HepG2 (cell line): Measurements from ENCODE around the gene ANG. TPM values are rescaled to one million over a fixed set of nuclear protein-coding genes. Genes with fewer than 3 reads are reported as not detected.
A peak's percentile ranks its signal among the peaks of the same experiment; 100 is the strongest.

ENCODE experiments used
- ATAC-seq: fragments of 200-7000 bp; cut with Tn5 transposase; 3 replicates; pipeline ENCODE4 v1.9.1; 2020; ENCODE audit warnings: mild to moderate bottlenecking, moderate library complexity
- BruUV-seq: library from RNA; stranded (reverse); fragments of 400-500 nt; replicated peaks from 2 replicates; lab custom pipeline; 2021; lab: Mats Ljungman, UMichigan
- CTCF ChIA-PET: fragments of 300-600 bp; formaldehyde crosslinking; extraction: SDS; loops from one replicate; lab custom pipeline; 2021; ENCODE audit warnings: low total read pairs, inconsistent platforms, low intra/inter-chr PET ratio; lab: Yijun Ruan, JAX
- POLR2A ChIA-PET: fragments of 350-600 bp; sonication (Branson Sonifier 250); formaldehyde crosslinking; loops from one replicate; lab custom pipeline; 2020; ENCODE audit warnings: antibody characterized with exemption, inconsistent platforms; lab: Yijun Ruan, JAX
- DNase-seq: peaks from one replicate; pipeline ENCODE4 v3.0.0-alpha.2; 2015; ENCODE audit warnings: low spot score
- FAIRE-seq: peaks from 3 replicates; lab custom pipeline; 2011; peaks lifted over from hg19 to GRCh38; lab: Jason Lieb, UNC
- H2AFZ ChIP-seq: one replicate; pipeline ENCODE4 v1.6.1; 2011; ENCODE audit warnings: low read length, inconsistent platforms
- H3K27ac ChIP-seq: fragments of 300-600 bp; 3 replicates; pipeline ENCODE4 v1.8.0; 2011; ENCODE audit warnings: mixed run types, mild to moderate bottlenecking, mixed read lengths, low read length, inconsistent platforms; ENCODE audit not compliant: insufficient read depth; ENCODE audit errors: extremely low read length
- H3K27me3 ChIP-seq, 2 experiments: fragments of 200-600 bp in 1 of 2; 2 replicates in 1 of 2; 3 replicates in 1 of 2; pipeline versions ENCODE4 v1.6.0 to v1.8.0; 2011; ENCODE audit warnings: low read length in 2 of 2, mild to moderate bottlenecking in 2 of 2, moderate library complexity in 2 of 2, inconsistent platforms in 1 of 2; ENCODE audit not compliant: insufficient read depth in 2 of 2, control insufficient read depth in 1 of 2
- H3K36me3 ChIP-seq, 2 experiments: fragments of 200-600 bp in 1 of 2; replicated peaks in 1 of 2; 2 replicates in 1 of 2; 3 replicates in 1 of 2; pipeline versions ENCODE4 v1.5.1 to v1.8.0; 2011; ENCODE audit warnings: low read length in 2 of 2, inconsistent platforms in 1 of 2; ENCODE audit not compliant: insufficient read depth in 2 of 2, control insufficient read depth in 1 of 2
- H3K4me1 ChIP-seq: 2 replicates; pipeline ENCODE4 v1.5.1; 2012; ENCODE audit warnings: low read length, inconsistent platforms; ENCODE audit not compliant: insufficient read depth
- H3K4me2 ChIP-seq: 2 replicates; pipeline ENCODE4 v1.6.0; 2011; ENCODE audit warnings: low read depth, low read length, inconsistent platforms
- H3K4me3 ChIP-seq, 3 experiments: fragments of 200-600 bp in 1 of 3; sonication (generic), shearing (Covaris generic) in 1 of 3; replicated peaks in 1 of 3; 2 replicates each; pipeline ENCODE4 v1.5.1; 2011 to 2016; ENCODE audit warnings: low read length in 3 of 3, inconsistent platforms in 2 of 3, low read depth in 2 of 3, mild to moderate bottlenecking in 2 of 3, control low read depth in 1 of 3, mixed read lengths in 1 of 3; ENCODE audit not compliant: insufficient read depth in 1 of 3
- H3K79me2 ChIP-seq: one replicate; pipeline ENCODE4 v1.6.1; 2011; ENCODE audit warnings: low read length, inconsistent platforms; ENCODE audit not compliant: insufficient read depth
- H3K9ac ChIP-seq: 2 replicates; pipeline ENCODE4 v1.6.0; 2011; ENCODE audit warnings: mild to moderate bottlenecking, low read depth, low read length, inconsistent platforms; ENCODE audit not compliant: insufficient read depth
- H3K9me3 ChIP-seq: 2 replicates; pipeline ENCODE4 v1.5.1; 2012; ENCODE audit warnings: mild to moderate bottlenecking, low read length
- H4K20me1 ChIP-seq: 2 replicates; pipeline ENCODE4 v1.6.0; 2011; ENCODE audit warnings: inconsistent platforms, mild to moderate bottlenecking, low read length, moderate library complexity; ENCODE audit not compliant: insufficient read depth
- BHLHE40 ChIP-seq: IDR thresholded peaks from 2 replicates; pipeline ENCODE4 v1.6.1; 2011; ENCODE audit warnings: low read length, improper control_type of control experiment
- KLF13 ChIP-seq: sonication (generic); formaldehyde crosslinking; IDR thresholded peaks from 2 replicates; pipeline ENCODE4 v1.4.0; 2020; ENCODE audit warnings: mild to moderate bottlenecking, missing genetic modification reagents
- KLF6 ChIP-seq: IDR thresholded peaks from 2 replicates; pipeline ENCODE4 v1.8.0; 2016; ENCODE audit warnings: missing biosample characterization, missing genetic modification reagents
- SMAD3 ChIP-seq: sonication (generic); formaldehyde crosslinking; IDR thresholded peaks from 2 replicates; pipeline ENCODE4 v1.4.0; 2020; ENCODE audit warnings: missing genetic modification reagents
- ZNF678 ChIP-seq: sonication (generic); formaldehyde crosslinking; IDR thresholded peaks from 2 replicates; pipeline ENCODE4 v1.4.0; 2020; ENCODE audit warnings: mild to moderate bottlenecking, missing genetic modification reagents
- WGBS: methylation state at CpG from one replicate; pipeline ENCODE4 v1.1.6; 2017; ENCODE audit warnings: low lambda C conversion rate; 5-methylcytosine and 5-hydroxymethylcytosine counted together
- in situ Hi-C: cut with HindIII; loops from 2 replicates; pipeline ENCODE4 v1.10.0; 2017; ENCODE audit warnings: low pct_unique_long_range_greater_than_20kb; ENCODE audit not compliant: extremely low pct_ligation_motif_present
- intact Hi-C: fragments of 100-400 bp; cut with micrococcal nuclease; formaldehyde crosslinking; loops from one replicate; pipeline ENCODE4 v1.10.0; 2022; ENCODE audit not compliant: unreplicated experiment
- polyA plus RNA-seq, 8 experiments: library from polyadenylated mRNA; depleted of rRNA in 3 of 8; stranded (reverse) in 7 of 8; unstranded in 1 of 8; fragments of >200 nt; fragmentation: Illumina TruSeq in 4 of 8; extraction: Trizol in 4 of 8; gene quantifications; 2 replicates each; pipeline versions ENCODE4 v1.2.1 to v1.2.3, GENCODE V29; 2011 to 2016; ENCODE audit warnings: low read depth in 4 of 8, missing spikeins in 1 of 8, mixed read lengths in 1 of 8; ENCODE audit not compliant: insufficient read depth in 1 of 8
- total RNA-seq, 5 experiments: library from RNA; depleted of rRNA; stranded (reverse); fragments of >200 nt; fragmentation: Illumina TruSeq; extraction: Trizol; gene quantifications; 2 replicates each; pipeline ENCODE4 v1.2.3, GENCODE V29; 2016; ENCODE audit warnings: low read depth in 1 of 5
- TF ChIP-seq, protein P1 (sequence below): sonication (generic); formaldehyde crosslinking; IDR thresholded peaks from 2 replicates; pipeline ENCODE4 v1.4.0; 2020; ENCODE audit warnings: missing genetic modification reagents
- TF ChIP-seq, protein P2 (sequence below): sonication (generic); IDR thresholded peaks from 2 replicates; pipeline ENCODE4 v1.6.1; 2016; ENCODE audit warnings: low read depth, borderline replicate concordance
- TF ChIP-seq, protein P3 (sequence below), 2 experiments: sonication (generic) in 1 of 2; formaldehyde crosslinking in 1 of 2; IDR thresholded peaks; 2 replicates each; pipeline versions ENCODE4 v1.4.0 to v1.6.1; 2018 to 2020; ENCODE audit warnings: missing genetic modification reagents in 2 of 2, borderline replicate concordance in 1 of 2, low read depth in 1 of 2, mild to moderate bottlenecking in 1 of 2, missing biosample characterization in 1 of 2
- TF ChIP-seq, protein P4 (sequence below): sonication (generic); formaldehyde crosslinking; IDR thresholded peaks from 2 replicates; pipeline ENCODE4 v1.5.0; 2020; ENCODE audit warnings: missing genetic modification reagents

Gene ANG
- total and polyA plus RNA-seq, 2 of the 13 experiments (the other 11 are each of a cell fraction or from before 2014, with no cell fraction given): 83.6 to 401 TPM

DNA sequence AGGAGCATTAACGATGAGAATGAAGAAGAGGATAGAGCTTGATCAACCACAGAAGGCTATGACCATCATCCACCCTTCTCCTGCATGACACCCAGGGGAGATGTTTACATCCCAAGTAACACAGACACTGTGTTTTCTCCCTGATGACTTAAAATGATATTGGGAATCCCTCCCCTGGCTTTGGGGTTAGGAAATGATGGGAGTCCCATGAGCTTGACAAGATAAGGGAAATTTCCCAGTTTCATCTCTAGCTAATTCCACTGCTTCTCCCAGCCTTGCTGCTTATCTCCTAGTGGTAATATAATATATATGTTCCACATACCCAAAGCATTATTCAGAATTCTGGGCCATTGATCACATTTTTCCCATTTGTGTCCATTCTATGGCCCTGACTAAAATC lies 43.1 kb upstream of the ANG start:
- Histone ChIP-seq H3K27ac (no peak overlapping the region), H3K79me2 (no peaks in the 10 kb centered on the region), H3K27me3 (peaks cover 0 to 6% of the 10 kb centered on the region in 2 experiments; a peak in 1 of 5 replicates), H3K9me3 (no peaks in the 10 kb centered on the region), H3K4me2 (no peak overlapping the region), H2AFZ (no peak overlapping the region), H3K9ac (no peak overlapping the region)
- DNase-seq (no peak), ATAC-seq (no peak), FAIRE-seq (no peak)
- CTCF ChIA-PET: no interaction called here
- no TSS peak for BruUV-seq
- in situ Hi-C loops (no loop called here), intact Hi-C loops (no loop called here)
- TF ChIP-seq KLF13 (CRISPR knock-in tag) (no peak), ZNF678 (no peak), KLF6 (CRISPR knock-in tag) (no peak), SMAD3 (CRISPR knock-in tag) (no peak)
- TF ChIP-seq, all 625 proteins: peak for 0
- no peak overlapping the region for H3K4me3 ChIP-seq
- POLR2A ChIA-PET: no interaction called here
- no peaks in the 10 kb centered on the region for H4K20me1 ChIP-seq
- 76% methylated on average over 1 of the region's 1 CpG for WGBS
- no peaks in the 10 kb centered on the region for H3K36me3 ChIP-seq
- H3K4me1 ChIP-seq: no peaks in the 10 kb centered on the region

DNA sequence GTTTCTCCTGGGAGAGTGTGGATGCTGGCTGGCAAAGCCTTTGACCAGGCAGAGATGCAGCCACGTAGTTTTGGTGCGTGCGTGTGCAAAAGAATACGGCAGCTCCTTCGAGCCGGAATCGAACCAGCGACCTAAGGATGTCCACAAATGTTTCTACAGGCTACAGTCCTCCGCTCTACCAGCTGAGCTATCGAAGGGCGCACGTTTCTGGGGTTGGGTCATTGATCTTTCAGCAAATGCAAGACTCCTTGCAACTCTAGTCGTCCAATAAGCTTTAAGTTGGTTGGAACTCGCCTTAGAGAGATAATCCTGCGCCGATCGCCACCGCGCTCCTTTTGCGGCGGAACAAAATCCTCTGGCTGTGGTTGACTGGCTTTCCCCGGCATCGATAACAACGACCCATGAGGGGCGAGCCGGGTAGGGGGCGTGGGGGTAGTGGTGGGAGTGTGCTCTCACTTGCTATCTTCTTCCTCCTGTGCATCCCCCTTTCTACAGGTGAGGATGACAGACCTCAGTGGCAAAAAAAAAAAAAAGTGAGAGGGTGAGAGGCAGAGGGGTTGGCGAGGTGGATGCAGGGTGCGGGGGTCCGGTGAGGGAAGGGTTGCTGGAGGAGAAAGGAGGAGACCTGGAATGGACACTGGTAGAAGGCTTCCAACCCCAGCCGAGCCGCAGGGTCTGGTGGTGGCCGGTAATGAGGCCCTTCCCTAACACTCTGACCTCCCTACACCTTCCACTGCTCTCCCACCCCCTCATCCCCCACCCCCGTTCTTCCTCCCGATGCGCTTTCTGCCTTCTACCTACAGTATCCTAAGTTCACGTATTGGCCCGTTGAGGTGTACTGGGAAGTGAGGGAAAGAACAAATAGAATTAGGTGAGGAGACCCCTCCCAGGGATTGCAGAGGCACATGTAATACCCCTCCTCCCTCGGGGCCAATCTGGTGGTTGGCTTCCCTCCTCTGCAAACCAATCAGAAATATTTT lies 35.3 kb upstream of the ANG start:
- no peaks in the 10 kb centered on the region for H3K36me3 ChIP-seq
- H3K9me3 ChIP-seq: no peaks in the 10 kb centered on the region
- peak overlapping the region in 2 of 3 experiments; percentile 25 to 44; a peak in 2 of 6 replicates for H3K4me3 ChIP-seq
- DNase-seq: peak; percentile 32
- no TSS peak for BruUV-seq
- peak overlapping the region; percentile 59 for H3K4me2 ChIP-seq
- WGBS: 47% methylated on average over 39 of the region's 39 CpGs
- no peak overlapping the region for H2AFZ ChIP-seq
- H3K9ac ChIP-seq: no peak overlapping the region
- ATAC-seq: peak; percentile 22
- POLR2A ChIA-PET: interaction anchor here (0.9 kb wide), 1 partner anchor 34 kb away, joined by 3 read pairs; no protein-coding TSS in a partner anchor
- H3K27ac ChIP-seq: no peak overlapping the region
- peaks cover 0 to 23% of the 10 kb centered on the region in 2 experiments; a peak in 3 of 5 replicates for H3K27me3 ChIP-seq
- H3K4me1 ChIP-seq: peaks cover 31% of the 10 kb centered on the region
- CTCF ChIA-PET: no interaction called here
- FAIRE-seq: no peak
- H3K79me2 ChIP-seq: no peaks in the 10 kb centered on the region
- intact Hi-C loops (no loop called here), in situ Hi-C loops (no loop called here)
- H4K20me1 ChIP-seq: no peaks in the 10 kb centered on the region
- TF ChIP-seq, protein P1, sequence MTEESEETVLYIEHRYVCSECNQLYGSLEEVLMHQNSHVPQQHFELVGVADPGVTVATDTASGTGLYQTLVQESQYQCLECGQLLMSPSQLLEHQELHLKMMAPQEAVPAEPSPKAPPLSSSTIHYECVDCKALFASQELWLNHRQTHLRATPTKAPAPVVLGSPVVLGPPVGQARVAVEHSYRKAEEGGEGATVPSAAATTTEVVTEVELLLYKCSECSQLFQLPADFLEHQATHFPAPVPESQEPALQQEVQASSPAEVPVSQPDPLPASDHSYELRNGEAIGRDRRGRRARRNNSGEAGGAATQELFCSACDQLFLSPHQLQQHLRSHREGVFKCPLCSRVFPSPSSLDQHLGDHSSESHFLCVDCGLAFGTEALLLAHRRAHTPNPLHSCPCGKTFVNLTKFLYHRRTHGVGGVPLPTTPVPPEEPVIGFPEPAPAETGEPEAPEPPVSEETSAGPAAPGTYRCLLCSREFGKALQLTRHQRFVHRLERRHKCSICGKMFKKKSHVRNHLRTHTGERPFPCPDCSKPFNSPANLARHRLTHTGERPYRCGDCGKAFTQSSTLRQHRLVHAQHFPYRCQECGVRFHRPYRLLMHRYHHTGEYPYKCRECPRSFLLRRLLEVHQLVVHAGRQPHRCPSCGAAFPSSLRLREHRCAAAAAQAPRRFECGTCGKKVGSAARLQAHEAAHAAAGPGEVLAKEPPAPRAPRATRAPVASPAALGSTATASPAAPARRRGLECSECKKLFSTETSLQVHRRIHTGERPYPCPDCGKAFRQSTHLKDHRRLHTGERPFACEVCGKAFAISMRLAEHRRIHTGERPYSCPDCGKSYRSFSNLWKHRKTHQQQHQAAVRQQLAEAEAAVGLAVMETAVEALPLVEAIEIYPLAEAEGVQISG: 0 out of 2 replicates have a peak, but pooled peaks have one; percentile 22
- TF ChIP-seq, protein P2, sequence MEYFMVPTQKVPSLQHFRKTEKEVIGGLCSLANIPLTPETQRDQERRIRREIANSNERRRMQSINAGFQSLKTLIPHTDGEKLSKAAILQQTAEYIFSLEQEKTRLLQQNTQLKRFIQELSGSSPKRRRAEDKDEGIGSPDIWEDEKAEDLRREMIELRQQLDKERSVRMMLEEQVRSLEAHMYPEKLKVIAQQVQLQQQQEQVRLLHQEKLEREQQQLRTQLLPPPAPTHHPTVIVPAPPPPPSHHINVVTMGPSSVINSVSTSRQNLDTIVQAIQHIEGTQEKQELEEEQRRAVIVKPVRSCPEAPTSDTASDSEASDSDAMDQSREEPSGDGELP: 0 out of 2 replicates have a peak, but pooled peaks have one; percentile 14
- TF ChIP-seq, protein P3, sequence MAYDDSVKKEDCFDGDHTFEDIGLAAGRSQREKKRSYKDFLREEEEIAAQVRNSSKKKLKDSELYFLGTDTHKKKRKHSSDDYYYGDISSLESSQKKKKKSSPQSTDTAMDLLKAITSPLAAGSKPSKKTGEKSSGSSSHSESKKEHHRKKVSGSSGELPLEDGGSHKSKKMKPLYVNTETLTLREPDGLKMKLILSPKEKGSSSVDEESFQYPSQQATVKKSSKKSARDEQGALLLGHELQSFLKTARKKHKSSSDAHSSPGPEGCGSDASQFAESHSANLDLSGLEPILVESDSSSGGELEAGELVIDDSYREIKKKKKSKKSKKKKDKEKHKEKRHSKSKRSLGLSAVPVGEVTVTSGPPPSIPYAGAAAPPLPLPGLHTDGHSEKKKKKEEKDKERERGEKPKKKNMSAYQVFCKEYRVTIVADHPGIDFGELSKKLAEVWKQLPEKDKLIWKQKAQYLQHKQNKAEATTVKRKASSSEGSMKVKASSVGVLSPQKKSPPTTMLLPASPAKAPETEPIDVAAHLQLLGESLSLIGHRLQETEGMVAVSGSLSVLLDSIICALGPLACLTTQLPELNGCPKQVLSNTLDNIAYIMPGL (CRISPR knock-in tag; IDR thresholded peaks at IDR 0.05; ENCODE audit: borderline replicate concordance in 1 of 2, low read depth in 1 of 2): no peak
- TF ChIP-seq, protein P4, sequence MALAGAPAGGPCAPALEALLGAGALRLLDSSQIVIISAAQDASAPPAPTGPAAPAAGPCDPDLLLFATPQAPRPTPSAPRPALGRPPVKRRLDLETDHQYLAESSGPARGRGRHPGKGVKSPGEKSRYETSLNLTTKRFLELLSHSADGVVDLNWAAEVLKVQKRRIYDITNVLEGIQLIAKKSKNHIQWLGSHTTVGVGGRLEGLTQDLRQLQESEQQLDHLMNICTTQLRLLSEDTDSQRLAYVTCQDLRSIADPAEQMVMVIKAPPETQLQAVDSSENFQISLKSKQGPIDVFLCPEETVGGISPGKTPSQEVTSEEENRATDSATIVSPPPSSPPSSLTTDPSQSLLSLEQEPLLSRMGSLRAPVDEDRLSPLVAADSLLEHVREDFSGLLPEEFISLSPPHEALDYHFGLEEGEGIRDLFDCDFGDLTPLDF: no peak
- TF ChIP-seq BHLHE40: peak; percentile 61
